A549 treated with RU486 at 1 μM for 4 hours (cell line): ENCODE data around the gene OSCAR. TPM values are rescaled to one million over a fixed set of nuclear protein-coding genes. Genes with fewer than 3 reads are reported as not detected.

ENCODE experiments used
- total RNA-seq: library from RNA; stranded (reverse); fragments of 200-300 nt; extraction: Qiagen RNA extraction; gene quantifications from 5 replicates; pipeline ENCODE4 v1.2.3, GENCODE V29; 2022; ENCODE audit warnings: low read depth

The OSCAR gene
- 0.20 to 0.59 TPM (median 0.32 TPM) in 5 replicates for total RNA-seq

GRCh38 chr19:54100561-54100960 is at the start of gene OSCAR:
OSCAR (minus strand) TSS chr19:54100803; CDS start chr19:54100792, 11 bp downstream.

GRCh38 chr19:54137699-54138488 is 37.3 kb upstream of the OSCAR start, which contains the start of gene CNOT3:
CNOT3 (plus strand) TSS chr19:54137762; CDS start chr19:54142979, 5,217 bp downstream.

GRCh38 chr19:54115109-54116063 is 14.8 kb upstream of the OSCAR start, which contains the start of the genes PRPF31 and TFPT:
PRPF31 (plus strand) TSS chr19:54115754; CDS start chr19:54118279, 2,525 bp downstream.
TFPT (minus strand) TSS chr19:54115657; CDS start chr19:54115269, 388 bp downstream.

GRCh38 chr19:54102421-54103169 is 2.0 kb upstream of the OSCAR start, which contains the start of gene NDUFA3:
NDUFA3 (plus strand) TSS chr19:54102855; CDS start chr19:54102879, 24 bp downstream.

GRCh38 chr19:54081032-54081431 is 19.6 kb downstream of the OSCAR start, which contains the start of gene TARM1:
TARM1 (minus strand) TSS chr19:54081365; CDS start chr19:54081340, 25 bp downstream.

GRCh38 chr19:54063350-54064116 is 37.1 kb downstream of the OSCAR start, which contains the start of gene VSTM1:
VSTM1 (minus strand) TSS chr19:54063897; CDS start chr19:54063777, 120 bp downstream.

Other genes starting within 250 kb of the OSCAR start
- 219 to 342 TPM (median 291 TPM) in 5 replicates for gene MYADM, start 232.9 kb downstream of the OSCAR start, total RNA-seq
- gene PRKCG, start 218.6 kb downstream of the OSCAR start, total RNA-seq = 3.5 to 7.1 TPM (median 5.9 TPM) in 5 replicates
- gene CACNG7, start 191.5 kb downstream of the OSCAR start, total RNA-seq = 6.4 to 10.4 TPM (median 9.3 TPM) in 5 replicates
- gene CACNG8, start 137.9 kb downstream of the OSCAR start, total RNA-seq = 0.69 to 1.5 TPM (median 1.3 TPM) in 5 replicates
- 10.5 to 14.4 TPM (median 12.1 TPM) in 5 replicates for gene CACNG6, start 109.2 kb downstream of the OSCAR start, total RNA-seq
- gene VSTM1, start 36.9 kb downstream of the OSCAR start, total RNA-seq = 0.24 to 1.1 TPM (median 0.49 TPM) in 5 replicates
- gene TARM1, start 19.4 kb downstream of the OSCAR start, total RNA-seq = not detected in 5 replicates
- gene NDUFA3, start 2.1 kb upstream of the OSCAR start, total RNA-seq = 182 to 311 TPM (median 230 TPM) in 5 replicates
- 21.4 to 26.1 TPM (median 22.6 TPM) in 5 replicates for gene TFPT, start 14.9 kb upstream of the OSCAR start, total RNA-seq
- 105 to 129 TPM (median 117 TPM) in 5 replicates for gene PRPF31, start 15.0 kb upstream of the OSCAR start, total RNA-seq
- 57.2 to 72.3 TPM (median 69.3 TPM) in 5 replicates for gene CNOT3, start 37.0 kb upstream of the OSCAR start, total RNA-seq
- 8.1 to 10.5 TPM (median 8.3 TPM) in 5 replicates for gene LENG1, start 58.9 kb upstream of the OSCAR start, total RNA-seq
- 0.98 to 2.3 TPM (median 1.2 TPM) in 5 replicates for gene TMC4, start 72.4 kb upstream of the OSCAR start, total RNA-seq
- 117 to 173 TPM (median 146 TPM) in 5 replicates for gene MBOAT7, start 88.8 kb upstream of the OSCAR start, total RNA-seq
- gene TSEN34, start 90.5 kb upstream of the OSCAR start, total RNA-seq = 81.1 to 135 TPM (median 123 TPM) in 5 replicates
- 2,109 to 2,638 TPM (median 2,211 TPM) in 5 replicates for gene RPS9, start 100.1 kb upstream of the OSCAR start, total RNA-seq
- 0.16 to 0.28 TPM in 2 of 5 replicates, not detected in the others for gene LILRB3, start 122.2 kb upstream of the OSCAR start, total RNA-seq
- gene LILRA6, start 142.0 kb upstream of the OSCAR start, total RNA-seq = not detected in 5 replicates
- 0.02 TPM in 1 of 5 replicates, not detected in the others for gene LILRB5, start 156.5 kb upstream of the OSCAR start, total RNA-seq
- gene LILRB2, start 180.3 kb upstream of the OSCAR start, total RNA-seq = 0.03 to 0.28 TPM in 2 of 5 replicates, not detected in the others
- not detected in 5 replicates for gene LILRA5, start 212.4 kb upstream of the OSCAR start, total RNA-seq
- not detected in 5 replicates for gene LILRA4, start 238.4 kb upstream of the OSCAR start, total RNA-seq